Smooth muscle cell (in vitro differentiated cells): ENCODE measurements around the gene CERK. TPM values are rescaled to one million over a fixed set of nuclear protein-coding genes. Genes with fewer than 3 reads are reported as not detected.

Source experiments
- DNase-seq: peaks from one replicate; lab custom pipeline; 2025; ENCODE audit not compliant: unreplicated experiment; lab: John Stamatoyannopoulos, UW
- H2AFZ ChIP-seq: fragments of 200-600 bp; sonication (generic); 2 replicates; pipeline ENCODE4 v1.6.0; 2016; ENCODE audit warnings: antibody characterized with exemption, low read depth, mild to moderate bottlenecking
- H3F3A ChIP-seq: fragments of 200-600 bp; sonication (generic); 2 replicates; pipeline ENCODE4 v1.6.0; 2017; ENCODE audit warnings: antibody characterized with exemption, low read depth
- H3K27ac ChIP-seq: fragments of 200-600 bp; sonication (generic); 2 replicates; pipeline ENCODE4 v1.5.1; 2016; ENCODE audit warnings: low read depth, mild to moderate bottlenecking
- H3K27me3 ChIP-seq: fragments of 200-600 bp; sonication (generic); 2 replicates; pipeline ENCODE4 v1.6.1; 2016; ENCODE audit warnings: low read depth, mild to moderate bottlenecking
- H3K36me3 ChIP-seq: fragments of 200-600 bp; sonication (generic); 2 replicates; pipeline ENCODE4 v1.5.1; 2016; ENCODE audit warnings: low read depth
- H3K4me1 ChIP-seq: fragments of 200-600 bp; sonication (generic); 2 replicates; pipeline ENCODE4 v1.5.1; 2016; ENCODE audit warnings: low read depth
- H3K4me2 ChIP-seq: fragments of 200-600 bp; sonication (generic); 2 replicates; pipeline ENCODE4 v1.6.0; 2016; ENCODE audit warnings: mild to moderate bottlenecking
- H3K4me3 ChIP-seq: fragments of 200-600 bp; sonication (generic); 2 replicates; pipeline ENCODE4 v1.5.1; 2016; ENCODE audit warnings: mild to moderate bottlenecking
- H3K79me2 ChIP-seq: fragments of 200-600 bp; sonication (generic); 2 replicates; pipeline ENCODE4 v1.6.0; 2016; ENCODE audit warnings: low read depth, mild to moderate bottlenecking
- H3K9ac ChIP-seq: fragments of 200-600 bp; sonication (generic); 2 replicates; pipeline ENCODE4 v1.6.0; 2016; ENCODE audit warnings: low read depth
- H3K9me3 ChIP-seq: fragments of 200-600 bp; sonication (generic); replicated peaks from 2 replicates; pipeline ENCODE4 v1.5.1; 2016; ENCODE audit warnings: low read depth
- H4K20me1 ChIP-seq: fragments of 200-600 bp; sonication (generic); 2 replicates; pipeline ENCODE4 v1.6.0; 2016; ENCODE audit warnings: low read depth
- WGBS: methylation state at CpG from one replicate; pipeline ENCODE4 v1.1.7; 2016; ENCODE audit warnings: low lambda C conversion rate; 5-methylcytosine and 5-hydroxymethylcytosine counted together
- polyA plus RNA-seq: library from polyadenylated mRNA; unstranded; fragments of >200 nt; fragmentation: Nextera tagmentation; extraction: Ambion mirVana; gene quantifications from 2 replicates; pipeline ENCODE4 v1.2.1, GENCODE V29; 2016
- total RNA-seq: library from RNA; depleted of rRNA; stranded (reverse); fragments of >200 nt; gene quantifications from 2 replicates; pipeline ENCODE4 v1.2.3, GENCODE V29; 2014
- TF ChIP-seq, protein P1 (sequence below): fragments of 200-600 bp; sonication (generic); IDR thresholded peaks from 2 replicates; pipeline ENCODE4 v1.5.1; 2017; ENCODE audit warnings: borderline replicate concordance, mild to moderate bottlenecking, antibody characterized with exemption; ENCODE audit not compliant: insufficient read depth, poor library complexity, severe bottlenecking

CERK gene
- total and polyA plus RNA-seq, 2 experiments from 2014 or later = 25.4 to 25.6 TPM

DNA sequence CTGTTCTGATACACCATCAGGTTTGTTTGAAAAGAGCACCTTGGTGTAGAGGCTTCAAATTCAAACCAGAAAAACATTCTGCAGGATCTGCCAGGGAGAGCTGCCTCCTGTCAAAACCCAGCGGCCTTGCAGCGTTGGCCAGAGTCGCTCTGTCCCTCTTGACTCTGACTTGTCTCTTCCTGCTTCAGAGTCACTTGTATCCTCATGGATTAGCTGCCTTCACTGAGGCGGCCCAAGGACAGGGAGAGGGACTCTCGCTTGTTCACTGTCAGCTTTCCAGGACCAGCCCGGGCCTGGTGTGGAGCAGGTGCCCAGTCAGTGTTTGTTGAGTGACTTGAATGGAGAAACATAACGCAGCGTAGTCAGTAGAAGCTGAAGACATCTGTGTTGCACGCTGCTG, 42.4 kb upstream of the CERK start:
- no peaks in the 10 kb centered on the region for H3K9me3 ChIP-seq
- no peak overlapping the region for H3K4me3 ChIP-seq
- H3K27me3 ChIP-seq = no peaks in the 10 kb centered on the region
- TF ChIP-seq, protein P1, sequence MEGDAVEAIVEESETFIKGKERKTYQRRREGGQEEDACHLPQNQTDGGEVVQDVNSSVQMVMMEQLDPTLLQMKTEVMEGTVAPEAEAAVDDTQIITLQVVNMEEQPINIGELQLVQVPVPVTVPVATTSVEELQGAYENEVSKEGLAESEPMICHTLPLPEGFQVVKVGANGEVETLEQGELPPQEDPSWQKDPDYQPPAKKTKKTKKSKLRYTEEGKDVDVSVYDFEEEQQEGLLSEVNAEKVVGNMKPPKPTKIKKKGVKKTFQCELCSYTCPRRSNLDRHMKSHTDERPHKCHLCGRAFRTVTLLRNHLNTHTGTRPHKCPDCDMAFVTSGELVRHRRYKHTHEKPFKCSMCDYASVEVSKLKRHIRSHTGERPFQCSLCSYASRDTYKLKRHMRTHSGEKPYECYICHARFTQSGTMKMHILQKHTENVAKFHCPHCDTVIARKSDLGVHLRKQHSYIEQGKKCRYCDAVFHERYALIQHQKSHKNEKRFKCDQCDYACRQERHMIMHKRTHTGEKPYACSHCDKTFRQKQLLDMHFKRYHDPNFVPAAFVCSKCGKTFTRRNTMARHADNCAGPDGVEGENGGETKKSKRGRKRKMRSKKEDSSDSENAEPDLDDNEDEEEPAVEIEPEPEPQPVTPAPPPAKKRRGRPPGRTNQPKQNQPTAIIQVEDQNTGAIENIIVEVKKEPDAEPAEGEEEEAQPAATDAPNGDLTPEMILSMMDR = no peak
- no peaks in the 10 kb centered on the region for H3F3A ChIP-seq
- no peak for DNase-seq
- WGBS = 94% methylated on average over 9 of the region's 9 CpGs
- no peak overlapping the region for H3K4me2 ChIP-seq
- H4K20me1 ChIP-seq = peaks cover 70% of the 10 kb centered on the region
- no peak overlapping the region for H3K9ac ChIP-seq
- no peaks in the 10 kb centered on the region for H3K4me1 ChIP-seq
- no peaks in the 10 kb centered on the region for H3K36me3 ChIP-seq
- no peak overlapping the region for H3K27ac ChIP-seq
- no peak overlapping the region for H2AFZ ChIP-seq
- peaks cover 45% of the 10 kb centered on the region for H3K79me2 ChIP-seq

DNA sequence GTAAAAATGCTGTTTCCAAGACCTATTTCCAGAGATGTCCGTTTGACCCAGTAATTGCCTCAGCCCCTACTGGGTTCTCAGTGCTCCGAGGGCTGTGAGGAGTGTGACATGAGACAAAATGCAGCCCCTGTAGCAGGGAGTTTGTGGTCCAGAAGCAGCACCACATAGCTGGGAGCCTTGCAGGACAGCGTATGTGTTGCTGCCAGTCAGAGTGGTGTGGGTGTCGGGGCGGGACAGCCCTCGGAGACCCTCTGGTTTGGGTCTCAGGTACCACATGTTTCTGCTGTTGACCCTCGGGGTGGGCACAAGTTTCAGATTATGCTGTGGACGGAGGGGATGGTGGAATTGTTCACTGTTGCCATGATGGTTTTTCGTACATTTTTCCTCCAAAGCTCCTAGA, 41.6 kb upstream of the CERK start:
- Histone ChIP-seq H3K9ac (no peak overlapping the region), H3K4me3 (no peak overlapping the region), H4K20me1 (peaks cover 77% of the 10 kb centered on the region), H3K27ac (no peak overlapping the region), H3K27me3 (no peaks in the 10 kb centered on the region), H3K79me2 (peaks cover 44% of the 10 kb centered on the region), H3K4me2 (no peak overlapping the region), H3K9me3 (no peaks in the 10 kb centered on the region), H3K36me3 (no peaks in the 10 kb centered on the region), H3F3A (no peaks in the 10 kb centered on the region), H2AFZ (no peak overlapping the region), H3K4me1 (no peaks in the 10 kb centered on the region)
- no peak for DNase-seq
- TF ChIP-seq, protein P1 = no peak
- WGBS = 94% methylated on average over 9 of the region's 9 CpGs

DNA sequence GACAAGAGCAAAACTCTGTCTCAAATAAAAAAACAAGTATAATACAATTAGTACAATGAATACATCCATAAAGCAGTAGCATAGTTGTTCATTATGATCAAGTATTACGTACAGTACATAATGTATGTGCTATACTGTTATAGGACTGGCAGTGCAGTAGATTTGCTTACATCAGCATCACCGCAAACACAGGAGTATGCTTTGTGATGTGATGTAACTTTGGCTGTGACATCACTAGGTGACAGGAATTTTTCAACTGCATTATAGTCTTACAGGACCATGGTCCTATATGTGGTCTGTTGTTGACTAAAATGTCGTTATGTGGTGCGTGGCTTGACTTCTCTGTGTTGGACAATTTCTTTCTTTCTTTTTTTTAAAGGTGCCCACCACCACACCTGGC, 41.0 kb upstream of the CERK start:
- Histone ChIP-seq H3K4me1 (no peaks in the 10 kb centered on the region), H3K27me3 (no peaks in the 10 kb centered on the region), H2AFZ (no peak overlapping the region), H3K9ac (no peak overlapping the region), H3K27ac (no peak overlapping the region), H4K20me1 (peaks cover 83% of the 10 kb centered on the region), H3K4me2 (no peak overlapping the region), H3K79me2 (peaks cover 47% of the 10 kb centered on the region), H3K4me3 (no peak overlapping the region), H3K36me3 (no peaks in the 10 kb centered on the region), H3K9me3 (no peaks in the 10 kb centered on the region), H3F3A (no peaks in the 10 kb centered on the region)
- 97% methylated on average over 4 of the region's 4 CpGs for WGBS
- TF ChIP-seq, protein P1 = no peak
- DNase-seq = no peak

DNA sequence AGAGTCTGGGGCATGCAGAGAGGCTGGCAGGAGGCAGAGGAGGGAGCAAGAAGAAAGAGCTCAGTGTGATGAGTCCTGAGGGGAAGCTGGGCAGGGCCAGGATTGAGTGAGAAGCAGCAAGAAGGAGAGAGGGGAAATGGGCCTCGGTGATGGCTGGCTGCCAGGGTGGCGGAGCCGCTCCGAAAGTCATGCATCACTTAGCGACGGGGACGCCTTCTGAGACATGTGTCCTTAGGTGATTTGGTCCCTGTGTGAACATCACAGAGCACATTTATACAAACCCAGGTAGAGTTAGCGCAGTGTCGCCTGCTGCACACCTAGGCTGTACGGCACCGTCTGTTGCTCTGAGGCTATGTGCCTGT, 39.5 kb upstream of the CERK start:
- Histone ChIP-seq H3K4me2 (no peak overlapping the region), H3K9ac (no peak overlapping the region), H3K27me3 (no peaks in the 10 kb centered on the region), H3K79me2 (peaks cover 47% of the 10 kb centered on the region), H3K4me1 (no peaks in the 10 kb centered on the region), H4K20me1 (peaks cover 89% of the 10 kb centered on the region), H2AFZ (no peak overlapping the region), H3F3A (no peaks in the 10 kb centered on the region), H3K9me3 (no peaks in the 10 kb centered on the region), H3K27ac (no peak overlapping the region), H3K4me3 (no peak overlapping the region), H3K36me3 (no peaks in the 10 kb centered on the region)
- TF ChIP-seq, protein P1 = no peak
- DNase-seq = no peak
- 100% methylated on average over 11 of the region's 11 CpGs for WGBS
